SIG-M5 treated with dmso at 0.1 percent for 504 hours (cell line): ENCODE results near the gene GART.
"Not testable (repeated sequence)": the region's sequence is repeated elsewhere in the genome, so short reads cannot be mapped to it uniquely, and the experiment has no call there.

Experiments
- DNase-seq: peaks from one replicate; lab custom pipeline; 2025; ENCODE audit not compliant: unreplicated experiment; lab: John Stamatoyannopoulos, UW

GART gene

DNA sequence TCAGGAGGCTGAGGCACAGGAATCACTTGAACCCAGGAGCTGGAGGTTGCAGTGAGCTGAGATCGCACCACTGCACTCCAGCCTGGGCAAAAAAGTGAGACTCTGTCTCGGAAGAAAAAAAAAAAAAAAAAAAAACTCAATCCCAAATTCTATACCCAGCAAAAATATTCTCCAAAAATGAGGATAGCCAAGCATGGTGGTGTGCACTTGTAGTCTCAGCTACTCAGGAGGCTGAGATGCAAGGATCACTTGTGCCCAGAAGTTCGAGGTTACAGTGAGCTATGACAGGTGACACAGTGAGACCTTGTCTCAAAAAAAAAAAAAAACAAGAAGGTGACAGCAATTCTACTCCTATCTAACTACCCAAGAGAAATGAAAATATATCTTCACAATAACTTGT, 68.6 kb downstream of the GART start:
- no peak for DNase-seq

DNA sequence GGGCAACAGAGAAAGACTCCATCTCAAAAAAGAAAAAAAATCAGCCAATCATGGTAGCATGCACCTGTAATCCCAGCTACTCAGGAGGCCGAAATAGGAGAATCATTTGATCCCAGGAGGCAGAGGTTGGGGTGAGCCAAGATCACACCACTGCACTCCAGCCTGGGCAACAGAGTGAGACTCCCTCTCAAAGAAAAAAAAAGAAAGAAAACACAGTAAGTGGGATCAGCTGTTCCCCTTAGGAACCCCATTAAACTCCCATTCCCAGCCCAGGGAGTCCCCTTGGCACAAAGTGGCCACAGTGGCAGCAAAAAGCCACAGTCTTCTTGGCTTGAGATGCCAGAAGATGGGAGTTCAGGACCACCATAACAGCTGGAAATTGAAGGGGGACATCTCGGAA, 71.2 kb downstream of the GART start:
- no peak for DNase-seq

DNA sequence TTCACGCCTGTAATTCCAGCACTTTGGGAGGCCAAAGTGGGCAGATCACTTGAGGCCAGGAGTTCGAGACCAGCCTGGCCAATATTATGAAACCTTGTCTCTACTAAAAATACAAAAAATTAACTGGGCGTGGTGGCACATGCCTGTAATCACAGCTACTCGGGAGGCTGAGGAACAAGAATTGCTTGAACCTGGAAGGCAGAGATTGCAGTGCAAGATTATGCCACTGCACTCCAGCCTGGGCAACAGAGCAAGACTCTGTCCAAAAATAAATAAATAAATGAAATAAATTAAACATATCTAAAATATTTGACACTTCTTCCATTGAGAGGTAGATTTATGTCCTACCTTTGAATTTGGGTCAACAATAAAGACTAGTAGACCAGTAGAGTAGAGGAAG, 72.7 kb downstream of the GART start:
- not testable (repeated sequence) for DNase-seq

DNA sequence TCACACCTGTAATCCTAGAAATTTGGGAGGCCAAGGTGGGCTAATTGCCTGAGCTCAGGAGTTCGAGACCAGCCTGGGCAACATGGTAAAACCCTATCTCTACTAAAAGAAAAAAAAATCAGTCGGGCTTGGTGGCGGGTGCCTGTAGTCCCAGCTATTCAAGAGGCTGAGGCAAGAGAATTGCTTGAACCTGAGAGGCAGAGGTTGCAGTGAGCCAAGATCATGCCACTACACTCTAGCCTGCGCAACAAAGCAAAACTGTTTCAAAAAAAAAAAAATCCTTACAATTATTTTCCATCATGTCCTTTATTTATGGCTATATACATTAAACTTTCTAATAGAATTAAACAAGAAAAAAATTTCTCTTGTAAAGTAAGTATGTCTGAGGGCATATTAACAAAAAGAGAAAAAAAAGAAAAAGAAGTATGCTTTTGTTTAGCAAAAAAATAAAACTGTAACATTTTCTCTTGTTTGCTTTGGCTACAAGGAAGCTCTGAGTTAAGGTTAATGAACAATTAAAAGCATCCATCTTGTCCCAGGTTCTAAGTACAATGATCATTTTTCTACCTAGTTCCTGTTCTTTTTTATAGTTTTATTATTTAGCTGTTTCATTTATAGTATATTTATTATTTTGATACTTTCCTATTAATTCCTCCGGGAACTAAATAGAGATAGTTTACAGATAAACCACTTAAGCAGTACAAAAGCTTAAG, 80.2 kb downstream of the GART start:
- DNase-seq: no peak

DNA sequence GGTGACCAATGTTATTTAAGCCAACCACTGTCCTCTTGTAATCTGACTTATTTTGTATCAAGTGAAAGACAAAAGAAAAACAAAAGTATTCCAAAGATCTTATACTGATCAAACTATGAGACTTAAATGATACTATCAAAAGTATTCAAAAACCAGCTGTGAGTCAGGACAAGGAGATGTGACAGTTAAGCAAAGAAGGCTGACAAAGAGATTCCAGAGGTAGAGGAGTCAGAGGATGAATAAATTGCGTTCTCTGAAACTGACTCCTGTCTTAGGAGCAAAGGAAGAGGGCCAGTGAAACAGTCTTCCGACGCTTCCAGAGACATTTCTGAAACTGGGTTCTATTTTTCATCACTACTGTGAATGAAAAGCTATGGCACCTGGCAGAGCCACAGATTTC, 83.1 kb downstream of the GART start:
- no peak for DNase-seq

DNA sequence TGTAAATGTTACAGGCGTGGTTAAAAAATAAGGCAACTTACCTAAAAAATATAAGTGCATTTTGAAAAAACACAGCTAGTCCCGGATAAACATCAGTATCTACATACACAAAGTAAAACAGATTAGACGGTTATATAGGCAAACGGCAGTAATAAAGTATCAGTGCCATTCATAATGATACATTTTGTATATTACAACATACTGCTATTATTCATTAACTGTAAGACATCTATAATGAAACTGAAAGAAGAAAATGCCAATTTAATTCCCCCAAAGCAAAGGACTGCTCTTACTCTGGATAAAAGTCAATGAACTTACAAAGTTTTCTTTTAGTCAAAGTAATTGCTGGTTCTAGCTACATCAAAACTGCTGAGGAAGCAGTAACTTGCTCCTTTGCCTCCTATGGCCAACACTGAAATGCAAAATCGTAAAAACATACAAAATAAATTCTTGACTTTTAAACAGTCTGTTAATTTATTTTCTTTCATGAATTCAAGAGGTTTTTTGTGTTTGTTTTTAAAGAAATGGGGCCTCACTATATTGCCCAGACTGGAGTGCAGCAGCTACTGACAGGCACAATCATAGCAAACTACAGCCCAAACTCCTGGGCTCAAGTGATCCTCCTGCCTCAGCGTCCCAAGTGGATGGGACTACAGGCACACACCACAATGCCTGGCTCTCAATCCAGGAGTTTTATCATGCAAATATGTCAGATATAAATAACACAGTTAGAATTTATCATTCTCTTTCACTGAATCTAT, 86.1 kb downstream of the GART start:
- no peak for DNase-seq
